Lower leg skin (tissue), 4 donors: ENCODE data around the gene FLII. TPM values are rescaled to one million over a fixed set of nuclear protein-coding genes. Genes with fewer than 3 reads are reported as not detected.

Experiments used
- DNase-seq, 2 donors: peaks; one replicate each; pipeline ENCODE4 v3.0.0-alpha.2; 2019; ENCODE audit warnings: low spot score in 2 of 2
- H3K4me3 ChIP-seq: fragments of 200-600 bp; sonication (generic); 2 replicates; pipeline ENCODE4 v1.5.1; 2017; ENCODE audit warnings: mild to moderate bottlenecking, low read depth; ENCODE audit not compliant: poor library complexity, severe bottlenecking
- POLR2A ChIP-seq, 2 donors: fragments of 450-650 bp; IDR thresholded peaks; one replicate each; pipeline ENCODE4 v1.6.1; 2016 to 2017; ENCODE audit warnings: antibody characterized with exemption in 2 of 2, mild to moderate bottlenecking in 1 of 2, moderate library complexity in 1 of 2
- WGBS, 2 donors: methylation state at CpG; one replicate each; pipeline ENCODE4 v1.1.5; 2018; 5-methylcytosine and 5-hydroxymethylcytosine counted together
- intact Hi-C: fragments of 100-400 bp; cut with DNase I; formaldehyde crosslinking; loops from one replicate; pipeline ENCODE4 v1.15.0; 2023; ENCODE audit warnings: low total_unique reads
- total RNA-seq, 4 donors: library from RNA; depleted of rRNA; stranded (reverse); fragments of >200 nt; gene quantifications; one replicate each; pipeline ENCODE4 v1.1.0, GENCODE V29; 2016
- TF ChIP-seq, protein P1 (sequence below), 3 donors: fragments of 450-650 bp; IDR thresholded peaks; one replicate each; pipeline ENCODE4 v1.5.1; 2016; ENCODE audit warnings: antibody characterized with exemption in 3 of 3, mild to moderate bottlenecking in 3 of 3, moderate library complexity in 2 of 3

Gene FLII
- total RNA-seq, 4 donors from 2014 or later: 202 to 292 (median 238) TPM

DNA sequence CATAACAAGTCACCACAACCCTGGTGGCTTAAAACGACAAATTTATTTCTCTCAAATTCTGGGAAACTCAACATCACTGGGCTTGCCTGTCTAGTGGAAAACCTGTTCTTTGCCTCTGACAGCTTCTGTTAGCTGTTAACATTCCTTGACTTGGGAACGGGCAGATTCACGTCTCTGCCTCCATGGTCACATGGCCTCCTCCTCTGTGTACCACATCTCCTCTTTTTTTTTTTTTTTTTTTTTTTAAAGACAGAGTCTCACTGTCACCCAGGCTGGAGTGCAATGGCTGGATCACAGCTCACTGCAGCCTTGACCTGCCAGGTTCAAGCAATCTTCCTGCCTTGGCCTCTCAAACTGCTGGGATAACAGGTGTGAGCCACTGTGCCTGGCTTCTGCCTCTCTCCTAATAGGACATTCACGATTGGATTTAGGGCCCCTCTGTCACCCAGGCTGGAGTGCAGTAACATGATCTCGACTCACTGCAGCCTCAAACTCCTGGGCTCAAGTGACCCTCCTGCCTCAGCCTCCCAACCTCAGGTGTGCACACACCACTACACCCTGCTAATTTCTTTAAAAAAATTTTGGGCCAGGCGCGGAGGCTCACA is 44.8 kb downstream of the FLII start:
- no peak overlapping the region for H3K4me3 ChIP-seq
- no peak for TF ChIP-seq POLR2A (IDR thresholded peaks at IDR 0.05)
- TF ChIP-seq, protein P1, sequence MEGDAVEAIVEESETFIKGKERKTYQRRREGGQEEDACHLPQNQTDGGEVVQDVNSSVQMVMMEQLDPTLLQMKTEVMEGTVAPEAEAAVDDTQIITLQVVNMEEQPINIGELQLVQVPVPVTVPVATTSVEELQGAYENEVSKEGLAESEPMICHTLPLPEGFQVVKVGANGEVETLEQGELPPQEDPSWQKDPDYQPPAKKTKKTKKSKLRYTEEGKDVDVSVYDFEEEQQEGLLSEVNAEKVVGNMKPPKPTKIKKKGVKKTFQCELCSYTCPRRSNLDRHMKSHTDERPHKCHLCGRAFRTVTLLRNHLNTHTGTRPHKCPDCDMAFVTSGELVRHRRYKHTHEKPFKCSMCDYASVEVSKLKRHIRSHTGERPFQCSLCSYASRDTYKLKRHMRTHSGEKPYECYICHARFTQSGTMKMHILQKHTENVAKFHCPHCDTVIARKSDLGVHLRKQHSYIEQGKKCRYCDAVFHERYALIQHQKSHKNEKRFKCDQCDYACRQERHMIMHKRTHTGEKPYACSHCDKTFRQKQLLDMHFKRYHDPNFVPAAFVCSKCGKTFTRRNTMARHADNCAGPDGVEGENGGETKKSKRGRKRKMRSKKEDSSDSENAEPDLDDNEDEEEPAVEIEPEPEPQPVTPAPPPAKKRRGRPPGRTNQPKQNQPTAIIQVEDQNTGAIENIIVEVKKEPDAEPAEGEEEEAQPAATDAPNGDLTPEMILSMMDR (IDR thresholded peaks at IDR 0.05): no peak
- 49 to 65% methylated on average over 7 of the region's 7 CpGs for WGBS, 2 donors
- intact Hi-C loops: no loop called here
- DNase-seq: no peak

DNA sequence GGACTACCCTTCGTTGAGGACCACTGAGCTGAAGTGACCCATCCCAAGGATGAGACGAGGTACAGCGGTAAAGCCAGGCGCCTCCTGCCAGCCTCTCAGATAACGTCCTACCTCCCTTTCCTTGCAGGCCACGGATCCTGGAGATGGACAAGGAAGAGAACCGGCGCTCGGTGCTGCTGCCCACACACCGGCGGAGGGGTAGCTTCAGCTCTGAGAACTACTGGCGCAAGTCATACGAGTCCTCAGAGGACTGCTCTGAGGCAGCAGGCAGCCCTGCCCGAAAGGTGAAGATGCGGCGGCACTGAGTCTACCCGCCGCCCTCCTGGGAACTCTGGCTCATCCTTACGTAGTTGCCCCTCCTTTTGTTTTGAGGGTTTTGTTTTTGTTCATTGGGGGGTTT is 50.4 kb downstream of the FLII start:
- no peak overlapping the region for H3K4me3 ChIP-seq

DNA sequence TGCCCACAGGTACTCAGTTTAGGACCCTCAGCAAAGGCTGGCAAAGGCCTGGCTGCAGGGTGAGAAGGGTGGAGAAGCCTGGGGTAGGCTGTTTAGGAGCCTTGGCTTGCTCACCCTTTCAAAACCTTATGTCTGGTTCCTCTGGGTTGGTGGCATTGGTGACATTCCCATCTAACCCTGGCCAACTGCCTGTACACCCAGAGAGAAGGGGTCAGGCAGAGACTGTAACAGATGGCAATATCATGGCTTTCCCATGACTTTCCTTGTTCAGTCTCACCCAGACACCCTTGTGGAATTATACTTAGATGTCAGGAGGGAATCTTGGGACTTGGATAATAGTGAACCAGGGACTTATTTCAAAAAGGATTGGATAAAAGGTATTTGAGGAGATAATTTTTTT is 51.6 kb downstream of the FLII start:
- no peak overlapping the region for H3K4me3 ChIP-seq
- TF ChIP-seq, protein P1 (IDR thresholded peaks at IDR 0.05): no peak
- TF ChIP-seq POLR2A (IDR thresholded peaks at IDR 0.05): no peak
- no peak for DNase-seq
- intact Hi-C loops: no loop called here

More for the DNA sequence above, 50.4 kb downstream of the FLII start:
- intact Hi-C loops: no loop called here
- DNase-seq: no peak
- WGBS, 2 donors: 86 to 92% methylated on average over 19 of the region's 19 CpGs
- TF ChIP-seq, protein P1 (IDR thresholded peaks at IDR 0.05): no peak
- TF ChIP-seq POLR2A (IDR thresholded peaks at IDR 0.05): no peak

DNA sequence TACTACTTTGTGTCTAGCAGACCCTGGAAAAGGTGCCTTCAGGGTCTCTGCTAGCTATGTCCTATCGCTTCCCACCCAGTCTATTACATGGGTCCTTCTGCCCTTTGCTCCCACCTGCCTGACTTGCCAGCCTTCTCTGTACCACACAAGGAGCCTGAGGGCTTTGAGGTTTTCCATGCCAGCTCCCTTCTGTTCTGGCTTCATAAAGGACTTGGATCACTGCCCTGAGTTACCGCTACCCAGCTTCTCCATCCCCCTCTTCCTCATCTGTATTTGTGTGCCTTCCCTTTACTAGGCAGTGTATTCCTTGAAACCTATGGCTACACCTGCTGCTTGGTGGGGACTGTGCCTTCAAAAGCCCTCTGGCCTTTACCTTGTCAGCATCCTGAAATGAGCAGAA is 52.7 kb downstream of the FLII start:
- WGBS, 2 donors: 66 to 69% methylated on average over 2 of the region's 2 CpGs
- DNase-seq: no peak
- H3K4me3 ChIP-seq: no peak overlapping the region
- TF ChIP-seq, protein P1 (IDR thresholded peaks at IDR 0.05): no peak
- no peak for TF ChIP-seq POLR2A (IDR thresholded peaks at IDR 0.05)
- intact Hi-C loops: no loop called here

DNA sequence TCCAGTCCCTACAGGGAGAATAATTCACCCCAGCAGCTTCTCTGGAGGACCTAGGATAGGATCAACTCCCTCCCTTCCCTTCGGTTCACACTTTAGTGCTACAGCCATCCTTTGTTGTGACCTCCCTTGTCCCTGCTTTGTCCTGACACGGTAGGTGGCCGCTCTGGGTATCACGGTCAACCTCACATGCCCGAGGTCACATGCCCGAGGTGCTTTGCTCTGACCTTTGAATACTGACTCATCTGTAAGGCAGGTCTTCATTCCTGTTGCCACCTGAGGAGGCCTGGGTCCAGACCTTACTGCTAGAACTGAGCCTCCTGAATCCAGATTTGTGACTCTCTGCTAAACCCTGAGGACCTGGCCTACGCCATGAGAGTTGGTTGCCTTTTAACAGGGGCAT is 55.2 kb downstream of the FLII start:
- TF ChIP-seq, protein P1 (IDR thresholded peaks at IDR 0.05): no peak
- TF ChIP-seq POLR2A (IDR thresholded peaks at IDR 0.05): no peak
- no peak for DNase-seq
- intact Hi-C loops: no loop called here

DNA sequence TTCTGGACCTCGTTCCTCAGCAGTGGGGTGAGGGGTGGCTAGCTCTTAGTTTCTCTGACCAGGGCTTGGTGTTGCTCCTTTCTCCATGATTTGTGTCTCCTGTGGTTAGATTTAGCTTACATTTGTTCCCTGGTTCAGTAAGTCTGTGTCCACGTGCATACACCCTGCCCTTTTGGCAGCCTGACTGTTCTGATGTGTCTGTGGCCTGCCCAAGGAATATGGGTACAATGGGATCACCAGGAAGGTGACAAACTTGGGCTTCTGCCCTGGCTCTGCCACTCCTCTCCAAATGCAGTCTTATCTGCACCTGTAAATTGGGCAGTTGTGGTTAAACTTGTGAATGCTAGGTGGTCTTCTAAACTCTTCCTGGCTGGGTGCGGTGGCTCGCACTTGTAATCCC is 57.4 kb downstream of the FLII start:
- no peak for DNase-seq
- intact Hi-C loops: no loop called here
- no peak for TF ChIP-seq POLR2A (IDR thresholded peaks at IDR 0.05)
- TF ChIP-seq, protein P1 (IDR thresholded peaks at IDR 0.05): no peak
- 77 to 83% methylated on average over 4 of the region's 4 CpGs for WGBS, 2 donors
- no peak overlapping the region for H3K4me3 ChIP-seq

More for the DNA sequence above, 55.2 kb downstream of the FLII start:
- WGBS, 2 donors: 83 to 86% methylated on average over 7 of the region's 7 CpGs
- no peak overlapping the region for H3K4me3 ChIP-seq
